ENCODE data around the gene NCOR2.

NCOR2 gene

DNA sequence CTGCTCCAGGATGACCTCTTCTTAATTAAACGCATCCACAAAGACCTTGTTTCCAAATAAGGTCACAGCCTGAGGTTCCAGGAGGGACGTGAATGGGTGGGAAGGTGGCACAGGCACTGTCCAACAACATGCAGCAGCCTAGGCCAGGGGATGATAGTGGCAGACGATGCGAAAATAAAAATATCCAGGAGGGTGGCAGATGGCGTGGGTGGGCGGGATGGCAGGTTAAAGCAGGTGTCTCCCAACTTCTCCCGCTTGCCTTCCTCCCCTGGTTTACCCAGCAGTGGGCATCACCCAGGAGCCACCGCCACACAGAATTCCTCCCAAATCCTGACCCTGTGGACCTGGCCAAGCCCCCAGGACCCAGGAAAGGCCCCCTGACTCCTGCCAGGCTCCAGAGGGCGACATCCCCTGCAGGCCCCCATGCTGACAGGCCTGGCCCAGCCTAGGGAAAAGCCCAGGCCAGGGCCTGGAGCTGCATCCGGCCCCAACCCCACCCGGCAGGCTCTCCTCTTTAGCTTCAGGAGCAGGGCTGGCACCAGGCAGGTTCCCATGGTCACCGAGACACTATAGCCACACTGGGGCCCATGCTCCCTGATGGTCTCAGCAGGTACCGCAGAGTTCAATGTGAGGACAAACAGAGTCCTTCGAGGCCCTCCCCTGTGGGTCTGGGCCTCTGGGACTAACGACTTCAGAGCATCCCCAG lies 9.7 kb downstream of the NCOR2 start:
- no peak for DNase-seq

DNA sequence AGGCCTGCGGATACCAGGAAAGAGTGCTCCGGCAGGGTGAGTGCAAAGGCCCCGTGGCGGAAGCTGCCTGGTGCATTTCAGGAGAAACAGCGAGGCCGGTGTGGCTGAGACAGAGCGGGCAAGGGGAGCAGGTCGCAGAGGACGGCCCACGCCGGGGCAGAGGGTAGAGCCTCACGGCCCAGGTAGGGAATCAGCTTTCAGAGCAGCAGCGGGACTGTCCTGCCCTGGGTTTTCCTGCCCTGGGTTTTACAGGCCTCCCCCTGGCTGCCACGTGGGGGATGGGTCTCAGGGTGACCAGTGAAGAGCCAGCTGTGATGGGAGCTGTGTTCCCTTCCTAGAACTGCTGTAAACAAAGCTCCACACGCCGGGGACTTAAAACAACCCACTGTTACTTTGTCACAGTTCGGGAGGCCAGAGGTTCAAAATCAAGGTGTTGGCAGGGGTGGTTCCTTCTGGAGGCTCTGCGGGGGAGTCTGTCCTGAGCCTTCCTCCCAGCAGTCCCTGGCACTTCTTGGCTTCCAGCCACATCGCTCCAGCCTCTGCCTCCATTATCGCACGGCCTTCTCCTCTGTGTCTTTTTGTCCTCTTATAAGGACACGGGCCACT lies 10.4 kb downstream of the NCOR2 start:
- no peak for DNase-seq

DNA sequence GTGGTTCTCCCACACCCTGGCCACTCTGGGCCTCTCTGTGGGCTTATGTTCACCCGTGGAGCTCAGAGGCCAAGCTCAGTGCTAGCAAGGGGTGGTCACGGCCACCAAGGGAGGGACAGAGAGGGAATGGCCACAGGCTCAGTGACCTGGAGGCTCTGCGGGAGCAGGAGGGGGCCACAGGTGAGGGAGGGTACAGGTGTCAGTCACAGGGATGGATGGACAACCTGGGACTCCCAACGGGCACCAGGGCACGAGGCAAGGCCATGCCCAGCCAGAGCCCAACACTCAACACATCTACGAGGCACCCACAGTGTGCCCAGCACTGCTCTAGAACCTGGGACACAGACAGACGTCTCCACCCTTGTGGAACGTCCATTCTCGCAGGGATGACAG lies 11.3 kb downstream of the NCOR2 start:
- DNase-seq, result no peak

DNA sequence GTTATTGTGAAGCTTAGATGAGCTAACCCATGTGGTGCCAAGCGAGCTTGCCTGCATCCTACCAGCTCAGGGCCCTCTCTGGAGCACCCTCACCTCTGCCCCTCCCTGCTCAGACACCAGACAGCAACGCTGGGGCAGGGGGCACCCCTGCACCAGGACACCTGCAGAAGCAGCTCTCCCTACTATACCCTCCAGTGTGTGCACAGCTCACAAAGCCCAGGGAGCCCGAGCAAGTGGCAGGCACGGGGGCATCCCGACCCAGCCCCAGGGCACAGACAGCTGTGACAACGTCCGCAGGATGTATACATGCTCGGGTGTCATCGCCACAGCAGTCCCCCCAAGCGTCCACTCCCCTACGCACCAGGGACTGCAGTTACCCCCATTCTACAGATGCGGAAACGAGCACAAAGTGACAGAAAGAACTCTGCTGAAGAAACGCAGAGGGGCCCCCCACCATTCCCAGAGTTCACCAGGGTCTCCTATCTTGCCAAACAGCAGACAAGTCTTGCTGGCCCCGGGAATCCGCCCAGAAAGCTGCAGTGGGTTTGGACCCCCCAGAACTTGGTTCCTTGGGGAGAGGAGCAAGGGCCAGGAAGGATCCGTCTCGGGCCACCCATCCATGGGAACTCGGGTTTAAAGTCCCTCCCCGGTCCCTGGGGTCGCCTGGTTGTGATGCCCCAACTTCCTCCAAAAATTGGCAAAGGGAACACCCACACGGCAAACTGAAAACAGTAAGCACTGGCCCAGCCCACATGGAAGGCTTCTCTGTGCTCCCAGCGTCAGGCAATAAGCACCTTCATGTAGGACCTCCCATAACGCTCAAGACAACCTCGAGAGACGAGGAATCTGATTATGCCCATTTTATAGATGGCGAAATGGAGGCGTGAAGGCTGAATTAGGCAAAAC lies 12.0 kb downstream of the NCOR2 start:
- DNase-seq, result no peak

DNA sequence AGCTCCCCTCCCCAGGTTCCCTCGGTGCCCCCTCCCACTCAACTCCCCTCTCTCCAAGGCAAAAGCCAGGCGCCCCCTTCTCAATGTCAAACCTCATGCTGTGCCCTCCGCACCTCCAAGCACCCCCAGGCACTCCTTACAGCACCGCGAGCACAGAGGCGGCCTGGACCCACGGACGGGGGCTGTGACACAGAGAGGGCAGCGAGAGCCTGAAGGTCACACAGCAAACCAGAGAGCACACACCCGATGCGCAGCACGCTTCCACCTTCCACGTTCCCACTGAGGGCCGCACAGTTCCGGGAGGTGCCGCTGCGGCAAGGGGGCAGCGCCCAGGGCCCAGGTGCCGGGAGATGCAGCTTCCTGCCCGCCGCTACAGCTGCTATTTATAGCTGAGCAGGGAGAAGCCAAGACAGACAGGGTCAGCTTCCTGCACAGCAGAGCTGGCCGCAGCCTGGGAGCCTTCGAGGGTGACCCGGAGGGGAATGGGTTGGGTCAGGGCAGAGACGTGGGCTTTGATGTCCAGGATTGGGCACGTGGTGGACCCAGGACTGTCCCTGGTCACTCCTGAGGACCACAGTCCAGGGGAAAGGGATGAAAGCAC lies 12.9 kb downstream of the NCOR2 start:
- no peak for DNase-seq

DNA sequence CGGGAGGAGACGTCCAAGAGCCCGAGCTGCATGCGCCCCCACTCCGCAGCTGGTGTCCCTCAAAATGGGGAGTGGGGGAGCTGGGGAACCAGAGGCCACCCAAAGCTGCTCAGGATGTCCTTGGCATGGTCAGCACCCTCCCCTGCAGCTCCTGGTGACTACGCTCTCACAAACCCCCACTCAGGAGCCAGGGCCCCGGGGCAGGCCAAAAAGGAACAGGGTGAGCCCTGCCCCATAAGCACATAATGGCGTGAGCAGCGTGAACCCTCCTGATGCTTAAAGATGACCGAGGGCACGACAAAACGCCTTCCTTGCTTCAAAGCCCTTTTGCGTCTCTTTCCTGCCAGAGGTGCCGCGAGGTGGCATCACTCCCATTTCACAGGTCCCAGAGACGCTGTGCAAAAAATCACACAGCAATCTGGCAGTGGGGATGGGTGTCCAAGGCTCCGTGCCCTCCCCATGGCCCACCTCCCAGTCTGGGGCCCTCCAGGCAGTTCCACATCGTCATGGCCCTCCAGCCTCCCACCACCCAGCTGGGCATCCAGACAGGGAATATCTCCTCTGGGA lies 13.5 kb downstream of the NCOR2 start:
- DNase-seq, result no peak

DNA sequence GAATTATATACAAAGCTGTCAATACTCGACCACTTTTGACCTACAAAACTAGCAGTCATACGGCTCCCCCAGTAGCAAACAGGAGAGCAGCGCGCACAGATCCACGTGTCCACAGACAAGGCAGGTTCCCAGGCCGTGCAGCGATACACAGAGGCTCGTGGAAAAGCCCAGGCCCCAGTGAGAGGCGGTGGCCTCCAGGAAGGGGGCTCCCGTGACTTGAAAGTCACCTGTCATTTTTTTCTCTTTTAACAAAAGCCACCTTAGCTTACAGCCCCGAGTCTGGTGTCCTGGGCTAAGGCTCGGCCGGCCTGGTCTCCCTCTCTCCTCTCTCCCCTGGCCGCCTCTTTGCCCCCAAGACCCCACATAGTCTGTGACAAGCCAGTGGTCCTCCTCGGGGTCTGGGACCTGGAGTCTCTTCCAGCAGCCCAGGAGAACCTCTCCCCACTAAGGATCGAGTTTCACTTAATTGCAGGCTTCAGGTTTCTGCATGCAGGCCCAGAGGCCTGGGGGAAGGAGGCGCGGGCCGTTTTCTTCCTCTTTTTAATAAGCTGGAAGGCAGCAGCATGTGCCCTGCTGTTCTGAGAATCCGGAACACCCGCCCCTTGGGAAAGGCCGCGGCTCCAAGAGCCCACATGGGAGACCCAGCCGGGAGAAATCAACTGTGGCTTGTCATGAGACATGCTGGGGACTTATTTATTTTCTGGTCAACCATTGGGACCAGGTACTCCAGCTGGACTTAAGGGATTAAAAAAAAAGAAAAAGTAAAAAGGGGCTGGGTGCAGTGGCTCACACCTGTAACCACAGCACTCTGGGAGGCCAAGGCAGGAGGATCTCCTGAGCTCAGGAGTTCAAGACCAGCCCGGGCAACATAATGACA lies 15.9 kb downstream of the NCOR2 start:
- DNase-seq, result no peak

DNA sequence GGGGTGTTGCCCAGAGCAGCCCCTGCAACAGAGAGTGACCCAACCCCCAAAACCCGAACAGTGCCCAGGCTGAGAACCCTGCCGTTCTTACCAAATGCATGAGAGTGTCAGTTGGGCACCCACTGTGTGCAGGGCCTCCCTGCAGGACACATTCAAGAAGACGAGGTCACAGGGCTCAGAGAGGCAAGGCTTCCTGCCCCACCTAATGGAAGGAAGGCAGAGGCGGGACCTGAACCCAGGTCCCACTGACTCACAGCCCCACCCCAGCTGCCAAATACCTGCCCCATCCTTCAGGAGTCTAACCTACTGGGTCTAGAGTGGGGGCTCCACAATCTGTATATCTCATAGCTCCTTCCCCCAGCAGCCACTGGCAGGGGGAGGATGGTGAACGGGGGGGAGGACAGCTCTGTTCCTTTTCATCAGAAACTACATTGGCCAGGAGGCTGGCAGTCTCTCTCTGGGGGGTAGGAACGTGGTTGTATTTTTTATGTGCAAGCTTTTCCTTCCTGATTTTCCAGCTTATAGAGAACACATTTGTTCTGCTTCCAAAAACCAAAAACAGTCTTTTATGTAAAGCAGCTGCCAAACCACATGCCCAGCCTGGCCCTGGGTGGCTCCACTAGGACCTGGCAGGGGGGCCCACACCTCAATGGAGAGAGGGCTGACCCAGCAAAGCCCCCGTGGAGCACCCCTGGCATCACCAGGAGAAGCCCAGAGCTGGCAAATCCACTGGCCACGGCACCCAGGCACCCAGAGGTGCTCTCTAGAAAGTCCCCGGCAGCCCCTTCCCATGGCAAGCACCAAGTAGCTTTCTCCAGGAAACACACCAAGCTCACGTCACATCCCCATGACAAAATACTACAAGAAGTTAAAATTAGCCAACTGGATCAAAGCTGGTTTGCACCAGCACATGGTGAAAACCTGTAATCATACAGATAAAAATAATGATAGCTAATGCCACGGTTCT lies 17.0 kb downstream of the NCOR2 start:
- peak; percentile 38 for DNase-seq

DNA sequence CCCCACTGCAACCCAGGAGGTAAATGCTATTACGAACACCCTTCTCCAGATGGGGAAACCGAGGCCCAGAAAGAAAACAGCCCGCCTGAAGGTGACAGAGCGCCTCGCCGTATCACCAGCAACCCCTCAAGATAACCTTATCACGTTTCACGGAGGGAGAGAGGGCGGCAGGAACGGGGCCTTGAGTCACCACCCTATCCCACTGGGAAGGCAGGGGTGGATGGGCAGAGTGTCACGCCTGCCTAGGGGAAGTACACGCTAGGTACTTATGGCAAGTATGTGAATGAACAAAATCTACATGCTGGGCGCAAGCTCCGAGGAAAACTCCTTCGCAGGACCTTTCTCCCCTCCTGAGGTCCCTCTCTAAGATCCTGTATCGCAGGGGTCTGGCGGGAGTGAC lies 17.8 kb downstream of the NCOR2 start:
- DNase-seq, result no peak

DNA sequence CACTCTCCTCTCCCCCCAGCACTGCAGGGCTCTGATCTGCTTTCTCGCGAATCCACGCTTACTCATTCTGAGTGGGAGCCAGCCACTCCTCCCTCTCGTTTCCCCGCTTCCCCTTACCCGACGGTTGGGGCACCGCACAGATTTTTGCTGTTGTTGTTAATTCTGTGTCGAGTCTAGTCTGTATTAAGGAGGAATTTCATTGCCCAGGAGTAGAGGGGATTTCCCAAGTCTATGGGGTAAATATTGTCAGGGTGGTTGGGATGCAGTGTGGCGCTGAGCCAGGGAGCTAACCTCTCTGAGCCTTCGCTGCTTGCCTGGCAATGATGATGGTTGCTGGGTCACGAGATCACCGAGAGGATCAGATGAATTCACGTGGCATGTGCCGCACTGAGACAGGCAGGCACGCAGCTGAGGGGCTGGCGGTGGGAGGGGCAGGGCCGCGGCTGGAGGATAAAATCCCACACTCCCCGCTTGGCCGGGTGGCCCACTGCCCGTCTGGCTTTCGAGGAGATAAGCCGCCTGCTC lies 18.5 kb downstream of the NCOR2 start:
- DNase-seq, result no peak

DNA sequence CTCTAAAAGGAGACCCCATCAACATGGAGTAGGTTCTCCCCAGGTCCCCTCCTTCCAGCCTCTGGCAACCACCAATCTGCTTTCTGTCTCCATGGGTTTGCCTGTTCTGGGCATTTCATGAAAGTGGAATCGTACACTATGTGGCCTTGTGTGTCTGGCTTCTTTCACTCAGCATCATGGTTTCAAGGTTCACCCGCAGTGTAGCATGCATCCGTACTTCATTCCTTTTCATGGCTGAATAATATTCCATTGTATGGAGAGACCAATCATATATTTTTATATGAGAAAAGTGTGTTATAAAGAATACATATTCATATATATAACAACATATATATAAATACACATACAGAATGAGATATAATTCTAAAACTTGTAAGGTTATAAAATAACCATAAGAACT lies 19.8 kb downstream of the NCOR2 start:
- no peak for DNase-seq

DNA sequence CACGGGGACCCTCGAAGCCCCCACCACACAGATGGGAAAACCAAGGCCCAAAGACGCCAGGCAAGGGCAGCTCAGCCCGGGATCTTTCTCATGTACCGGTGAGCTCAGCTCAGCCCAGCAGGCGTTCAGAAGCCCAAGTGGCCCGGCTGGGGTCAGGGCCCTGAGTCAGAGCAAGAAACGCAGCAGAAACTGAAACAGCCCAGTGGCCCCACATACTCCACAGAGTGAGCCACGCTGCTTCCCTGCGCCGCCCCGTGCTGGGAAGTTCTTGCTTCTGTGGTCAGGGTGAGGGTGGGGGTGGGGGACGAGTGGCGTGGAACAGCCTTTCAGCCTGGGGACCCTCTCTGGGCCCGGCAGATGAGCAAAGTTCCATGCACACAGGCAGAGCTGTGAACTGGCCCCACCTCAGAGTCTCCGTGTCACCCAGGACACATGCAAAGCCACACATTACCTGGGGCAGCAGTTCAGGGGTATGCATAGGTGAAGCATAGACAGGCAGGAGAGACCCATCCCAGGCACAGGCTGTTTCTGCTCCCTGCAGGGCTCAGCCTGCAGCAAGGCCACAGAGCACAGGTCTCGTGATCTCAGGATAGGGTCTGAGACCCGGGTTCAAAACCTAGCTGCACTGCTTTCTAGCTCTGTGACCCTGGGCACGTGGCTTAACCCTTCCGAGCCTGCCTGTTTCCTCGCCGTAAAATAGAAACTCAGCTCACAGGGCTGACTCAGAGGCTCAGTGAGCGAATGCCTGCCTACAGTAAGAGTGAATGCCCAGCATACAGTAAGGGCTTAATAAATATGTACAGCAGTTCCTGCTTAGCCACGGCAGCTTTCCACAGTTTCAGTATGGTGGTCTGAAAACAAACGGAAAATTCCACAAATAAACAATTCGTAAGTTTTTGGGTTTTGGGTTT lies 21.6 kb downstream of the NCOR2 start:
- no peak for DNase-seq

DNA sequence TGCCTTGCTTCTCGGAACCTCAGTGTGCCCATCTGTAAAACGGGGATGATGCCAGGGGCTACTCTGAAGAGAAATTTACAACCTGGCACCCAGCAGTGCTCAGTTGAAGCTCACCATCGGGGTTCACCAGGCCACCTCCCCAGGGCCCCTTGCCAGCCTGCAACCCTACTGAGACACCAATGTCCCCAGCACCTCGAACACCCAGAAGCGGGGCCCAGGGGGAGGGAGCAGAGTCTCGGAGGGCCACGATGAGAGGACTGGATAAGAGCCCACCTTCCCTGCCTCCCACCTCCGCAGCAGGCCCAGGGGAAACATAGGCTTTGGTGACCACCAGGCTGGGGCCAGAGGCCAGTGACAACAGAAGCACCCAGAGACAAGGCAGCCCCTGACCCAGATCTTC lies 22.4 kb downstream of the NCOR2 start:
- DNase-seq, result no peak

DNA sequence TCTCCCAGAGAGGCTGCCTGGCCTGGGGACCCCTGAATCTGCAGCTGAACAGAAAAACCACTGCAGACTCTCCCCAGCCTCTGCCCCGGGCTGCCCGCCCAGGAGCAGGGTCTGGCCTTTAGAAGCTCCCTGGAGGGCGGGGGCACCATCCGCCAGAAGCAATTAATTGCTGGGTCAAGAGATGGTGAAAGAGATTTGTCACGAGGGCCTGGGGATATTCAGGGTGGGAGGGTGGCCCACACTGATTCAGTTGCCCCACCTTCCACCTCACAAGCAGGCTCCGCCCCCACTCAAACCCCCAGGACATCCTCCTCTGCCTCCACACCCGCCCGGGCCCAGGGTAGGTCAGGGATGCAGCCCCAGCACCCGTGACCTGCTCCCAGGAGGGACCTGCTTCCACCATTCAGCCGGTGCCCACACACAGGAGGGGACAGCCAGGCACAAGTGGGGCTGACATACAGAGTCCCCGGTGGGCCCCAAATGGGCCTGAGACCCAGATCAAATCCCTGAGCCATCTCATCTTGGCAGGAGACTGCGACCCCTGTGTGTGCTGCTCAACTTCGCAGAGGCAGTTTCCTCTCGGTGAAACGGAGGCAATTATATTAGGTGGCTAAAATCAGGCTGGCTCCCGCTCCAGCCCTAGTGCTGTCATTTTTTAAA lies 23.0 kb downstream of the NCOR2 start:
- no peak for DNase-seq

DNA sequence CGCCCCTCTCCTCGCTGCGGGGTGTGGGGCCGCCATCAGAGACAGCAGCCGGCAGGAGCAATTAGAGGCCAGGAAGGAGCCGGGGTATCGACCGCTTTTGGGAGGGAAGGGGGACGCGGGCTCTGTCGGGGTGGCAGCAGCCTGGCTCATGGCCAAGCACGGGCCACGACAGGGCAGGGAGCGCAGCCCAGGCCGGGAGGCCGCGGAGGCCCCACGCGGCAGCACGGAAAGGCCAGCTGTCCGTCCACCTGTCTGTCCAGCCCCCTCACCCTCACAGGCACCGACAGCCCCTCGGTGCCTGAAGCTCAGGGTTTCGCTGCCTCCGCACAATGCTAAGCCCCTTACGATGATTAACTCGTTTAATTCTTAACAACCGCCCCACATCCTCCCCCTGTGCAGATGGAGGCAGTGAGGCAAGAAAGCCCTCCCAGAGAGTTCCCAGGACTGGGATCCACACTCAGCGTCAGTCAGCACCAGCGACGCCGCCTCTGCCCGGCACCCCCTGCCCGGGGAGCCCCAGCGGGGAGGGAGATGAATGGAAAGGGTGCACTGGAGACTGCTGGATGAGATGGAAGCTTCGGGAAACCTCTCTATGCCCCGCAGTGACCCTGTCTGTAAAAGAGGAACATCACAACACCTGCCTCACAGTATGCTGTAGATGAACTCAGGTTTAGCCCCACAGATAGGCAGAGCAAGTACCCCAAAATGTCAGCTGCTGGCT lies 23.7 kb downstream of the NCOR2 start:
- no peak for DNase-seq

DNA sequence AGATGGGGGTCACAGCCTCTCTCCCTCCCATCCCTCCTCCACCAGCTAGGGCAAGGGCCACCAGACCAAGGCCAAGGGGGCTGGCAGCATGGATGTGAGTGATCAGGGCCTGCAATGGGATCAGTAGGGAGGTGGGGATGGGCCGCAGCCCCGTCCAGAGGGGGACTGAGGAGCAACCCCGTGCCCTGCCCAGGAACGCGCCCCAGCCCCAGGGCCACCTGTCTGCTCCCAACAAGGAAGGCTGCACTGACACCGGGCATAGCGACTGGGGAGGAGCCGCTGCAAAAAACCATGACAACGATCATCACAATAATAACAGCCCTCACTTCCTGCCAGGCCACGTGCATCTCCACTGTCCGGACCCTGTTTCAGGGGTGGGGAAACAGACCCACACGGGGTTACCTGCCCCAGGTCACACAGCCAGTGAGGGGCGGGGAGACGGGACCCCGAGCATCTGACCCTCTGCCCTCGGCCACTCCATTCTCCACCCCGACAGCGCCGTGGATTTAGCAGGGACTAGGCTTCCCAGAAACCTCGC lies 24.3 kb downstream of the NCOR2 start:
- DNase-seq, result no peak

DNA sequence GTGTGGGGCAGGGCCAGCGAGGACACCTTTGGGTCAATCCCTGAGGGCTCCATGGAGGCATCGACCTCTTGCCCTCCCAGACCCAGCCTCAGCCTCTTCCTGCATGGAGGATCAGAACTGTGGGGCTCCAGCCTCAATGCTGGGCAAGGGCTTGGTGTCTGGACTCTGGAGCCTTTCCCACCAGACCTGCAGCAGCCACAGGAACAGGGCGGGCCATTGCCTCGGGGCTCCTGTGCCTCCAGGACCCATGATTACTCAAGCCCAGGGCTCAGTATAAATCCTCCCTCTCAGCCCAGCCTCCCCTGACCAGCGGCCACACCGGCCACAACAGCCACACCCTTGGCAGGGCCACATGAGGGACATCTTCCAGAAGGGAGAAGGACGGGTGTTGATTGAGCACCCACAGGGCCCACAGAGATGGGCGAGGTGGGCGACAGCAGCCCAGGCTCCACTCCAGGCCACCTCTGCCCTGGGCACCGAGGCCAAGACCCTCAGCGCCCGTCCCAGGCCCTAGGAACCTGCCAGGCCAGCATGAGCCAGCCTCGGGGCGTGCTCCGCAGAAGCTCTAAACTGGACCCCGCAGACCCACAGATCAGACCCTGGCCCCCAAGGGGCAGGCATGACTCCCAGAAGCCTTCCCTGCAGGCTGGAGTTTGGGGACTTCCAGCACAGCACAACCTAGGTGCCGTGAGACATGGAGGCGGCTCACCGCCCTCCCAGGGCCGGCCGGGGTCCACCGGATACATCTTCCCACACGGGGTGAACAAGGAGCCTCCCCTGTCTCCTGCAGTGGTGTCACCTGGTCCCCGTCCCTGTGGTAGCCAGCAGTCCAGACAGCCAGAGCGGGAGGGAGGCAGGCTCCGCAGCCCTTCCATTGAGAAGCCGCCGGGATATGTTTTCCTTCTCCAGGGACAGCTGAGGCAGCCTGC lies 25.1 kb downstream of the NCOR2 start:
- no peak for DNase-seq

All from NCI-H446 treated with DMSO at 0.1 percent for 48 hours (cell line).